GOT3 (cell line): ENCODE measurements around the gene CLK2.

Experiments used
- DNase-seq: peaks from one replicate; lab custom pipeline; 2025; ENCODE audit warnings: mixed read lengths; lab: John Stamatoyannopoulos, UW

The CLK2 gene

DNA sequence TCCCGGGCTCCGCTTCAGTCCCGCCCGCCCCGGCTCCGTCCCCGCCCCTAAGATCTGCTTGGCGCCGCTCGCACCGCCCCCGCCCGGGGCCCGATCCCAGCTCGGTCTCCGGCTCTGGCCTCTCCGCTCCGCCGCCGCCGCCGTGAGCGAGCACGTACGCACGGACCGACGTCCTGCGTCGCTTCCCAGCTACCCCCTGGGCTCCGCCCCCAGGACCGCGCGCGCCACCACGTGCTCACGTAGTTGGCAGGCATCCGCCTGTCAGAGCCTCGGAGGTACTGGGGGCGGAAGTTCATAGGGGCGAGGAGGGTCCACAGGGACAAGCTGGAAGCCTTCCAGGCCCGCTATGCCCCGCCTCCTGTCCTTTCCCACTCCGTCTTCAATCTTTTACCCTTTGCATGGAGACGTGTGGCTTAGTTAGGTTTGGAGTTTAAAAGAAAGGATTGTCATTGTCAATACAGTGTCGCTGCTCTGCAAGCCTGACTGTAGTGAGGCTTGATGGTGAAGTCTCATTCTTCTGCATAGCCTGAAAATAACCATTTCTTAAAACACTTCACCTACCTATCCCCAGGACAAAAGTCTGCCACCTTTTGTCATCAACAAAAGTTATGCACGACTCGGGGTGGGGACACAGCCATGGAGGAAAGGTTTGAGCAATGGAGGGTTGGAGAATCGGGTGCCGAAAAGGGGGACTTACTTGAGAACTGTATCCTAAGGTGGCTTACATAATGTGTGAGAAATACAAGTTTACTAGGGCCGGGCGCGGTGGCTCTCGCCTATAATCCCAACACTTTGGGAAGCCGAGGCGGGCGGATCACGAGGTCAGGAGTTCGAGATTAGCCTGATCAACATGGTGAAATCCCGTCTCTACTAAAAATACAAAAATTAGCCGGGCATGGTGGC, at the start of gene CLK2:
CLK2 (minus strand) TSS at position 162 of the 903 bp plus-strand sequence. CDS start 2,527 bp downstream, outside the sequence.
- peak; percentile 85 for DNase-seq

GRCh38 chr1:155322571-155322952, 49.3 kb upstream of the CLK2 start:
- DNase-seq, result no peak

GRCh38 chr1:155321639-155322503, 48.6 kb upstream of the CLK2 start:
- DNase-seq, result no peak

DNA sequence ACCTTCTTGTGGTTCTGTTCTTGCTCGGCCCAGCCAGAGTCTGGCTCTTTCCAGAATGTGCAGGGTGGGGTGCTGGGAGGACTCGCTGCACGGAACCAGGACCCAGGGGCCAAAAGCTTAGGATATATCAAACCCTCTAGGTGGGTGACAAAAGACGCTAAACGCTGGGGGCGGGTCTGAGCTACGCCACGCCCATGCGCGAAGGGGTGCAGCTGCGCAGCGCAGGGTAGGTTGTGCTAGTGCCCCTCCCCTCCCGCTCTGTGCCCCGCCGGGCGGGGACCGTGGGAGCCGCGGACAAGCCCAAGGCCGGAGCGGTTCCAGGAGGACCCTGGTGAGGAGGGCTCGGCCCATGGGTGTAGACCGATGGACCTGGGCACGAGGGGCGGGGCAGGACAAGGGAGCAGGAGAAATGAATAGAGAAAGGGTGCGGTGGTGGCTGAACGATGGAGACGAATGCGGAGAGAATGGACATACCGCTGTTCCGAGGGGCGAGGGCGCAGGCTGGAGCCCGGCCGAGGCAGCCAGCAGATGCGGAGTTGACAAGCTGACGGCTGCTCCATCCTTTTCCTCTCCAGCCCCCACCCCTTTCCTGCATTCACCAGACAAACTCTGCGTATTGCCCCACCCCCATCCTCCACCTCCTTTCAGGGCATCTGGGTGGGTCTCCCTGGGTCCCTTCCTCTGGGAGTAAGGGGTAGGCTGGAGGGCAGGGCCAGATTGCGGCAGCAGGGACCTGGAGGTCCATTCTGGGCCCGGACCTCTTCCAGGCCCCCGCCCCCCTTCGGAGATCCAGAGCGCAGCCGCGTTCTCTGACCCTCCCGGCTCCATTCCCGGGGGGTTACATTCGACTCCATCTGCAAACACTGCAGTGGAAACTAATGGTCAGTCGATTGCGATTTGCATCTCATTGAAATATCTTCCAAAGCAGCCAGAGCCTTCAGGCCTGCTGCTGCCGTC, 47.6 kb upstream of the CLK2 start, which contains the start of gene RUSC1:
RUSC1 (plus strand) TSS at position 234 of the 957 bp plus-strand sequence. CDS start 880 bp downstream, outside the sequence.
- DNase-seq, result peak; percentile 30

GRCh38 chr1:155320252-155320651, 46.9 kb upstream of the CLK2 start:
- DNase-seq, result no peak

GRCh38 chr1:155319536-155319935, 46.2 kb upstream of the CLK2 start:
- no peak for DNase-seq

DNA sequence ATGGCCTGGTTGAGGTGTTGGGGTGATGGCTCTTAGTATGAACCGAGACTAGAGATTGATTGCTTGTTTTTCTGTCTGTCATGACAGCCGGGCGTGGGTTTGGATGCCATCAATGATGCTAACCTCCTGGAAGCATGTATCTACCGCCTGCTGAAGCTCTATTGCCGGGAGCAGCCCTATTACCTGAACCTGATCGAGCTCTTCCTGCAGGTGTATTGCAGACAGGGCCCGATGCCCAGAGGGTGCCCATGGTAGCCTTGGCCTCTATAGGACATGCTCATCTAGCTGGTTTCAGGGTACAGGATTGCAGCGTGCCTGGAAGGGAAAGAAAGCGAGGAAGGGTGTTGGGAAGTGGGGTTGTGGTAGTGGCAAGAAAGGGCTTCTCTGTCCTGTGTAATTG, 44.8 kb upstream of the CLK2 start:
- no peak for DNase-seq

DNA sequence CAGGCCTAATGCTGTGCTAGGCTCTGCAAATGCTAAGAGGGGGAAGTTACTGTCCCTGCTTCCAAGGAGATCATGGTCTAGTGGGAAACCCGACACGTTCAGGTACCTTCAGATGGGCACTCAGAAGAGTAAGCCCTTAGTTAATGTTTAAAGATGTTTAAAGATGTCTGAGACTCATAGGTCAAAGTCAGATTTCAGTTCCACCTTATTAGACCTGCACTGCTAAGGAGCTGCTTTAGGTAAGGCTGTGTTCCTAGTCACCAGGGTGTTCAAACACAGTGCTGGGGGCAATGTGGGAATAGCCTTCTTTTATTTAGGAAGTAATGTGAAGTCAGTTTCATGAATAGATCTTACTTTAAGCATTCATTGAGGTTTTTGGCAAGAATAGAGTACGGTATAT, 43.6 kb upstream of the CLK2 start:
- no peak for DNase-seq

DNA sequence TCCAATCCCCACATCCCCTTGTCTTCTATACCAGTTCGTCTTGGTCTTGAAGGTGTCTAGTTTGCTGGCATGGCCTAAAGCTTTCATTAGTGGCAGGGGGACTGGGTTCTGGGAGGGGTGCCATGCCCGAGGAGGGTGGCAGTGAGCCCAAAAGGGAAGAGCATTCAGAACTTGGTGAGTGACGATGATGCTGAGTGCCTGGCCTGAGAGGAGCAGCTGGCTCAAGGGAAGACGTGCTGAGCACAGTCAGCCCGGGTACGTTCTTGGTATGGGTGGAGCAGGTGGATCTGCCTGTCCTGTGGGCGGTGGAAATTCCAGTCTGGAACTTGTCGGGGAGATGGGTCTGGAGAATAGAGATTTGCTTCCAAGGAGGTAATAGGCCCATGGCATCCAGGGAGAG, 40.0 kb upstream of the CLK2 start:
- DNase-seq, result no peak

GRCh38 chr1:155309423-155310021, 36.2 kb upstream of the CLK2 start:
- no peak for DNase-seq

GRCh38 chr1:155308493-155309422, 35.5 kb upstream of the CLK2 start, which contains the start of gene FDPS:
FDPS (plus strand) TSS chr1:155308866; CDS start chr1:155309790, 924 bp downstream.
- DNase-seq, result peak; percentile 85

DNA sequence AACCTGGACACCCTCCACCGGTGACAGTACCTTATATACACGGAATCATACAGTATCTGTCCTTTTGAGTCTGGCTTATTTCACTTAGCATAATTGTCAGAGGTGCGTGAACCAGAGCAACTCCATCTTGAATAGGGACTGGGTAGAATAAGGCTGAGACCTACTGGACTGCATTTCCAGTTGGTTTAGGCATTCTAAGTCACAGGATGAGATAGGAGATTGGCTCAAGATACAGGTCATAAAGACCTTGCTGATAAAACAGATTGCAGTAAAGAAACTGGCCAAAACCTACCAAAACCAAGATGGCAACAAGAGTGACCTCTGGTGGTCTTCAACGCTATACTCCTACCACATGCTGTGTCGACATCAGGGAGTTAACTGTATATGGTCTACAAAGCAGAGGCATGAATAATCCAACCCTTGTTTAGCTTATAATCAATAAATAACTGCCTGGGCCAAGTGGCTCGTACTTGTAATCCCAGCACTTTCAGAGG, 34.0 kb upstream of the CLK2 start:
- DNase-seq, result no peak

GRCh38 chr1:155305881-155306391, 32.6 kb upstream of the CLK2 start:
- DNase-seq, result no peak

DNA sequence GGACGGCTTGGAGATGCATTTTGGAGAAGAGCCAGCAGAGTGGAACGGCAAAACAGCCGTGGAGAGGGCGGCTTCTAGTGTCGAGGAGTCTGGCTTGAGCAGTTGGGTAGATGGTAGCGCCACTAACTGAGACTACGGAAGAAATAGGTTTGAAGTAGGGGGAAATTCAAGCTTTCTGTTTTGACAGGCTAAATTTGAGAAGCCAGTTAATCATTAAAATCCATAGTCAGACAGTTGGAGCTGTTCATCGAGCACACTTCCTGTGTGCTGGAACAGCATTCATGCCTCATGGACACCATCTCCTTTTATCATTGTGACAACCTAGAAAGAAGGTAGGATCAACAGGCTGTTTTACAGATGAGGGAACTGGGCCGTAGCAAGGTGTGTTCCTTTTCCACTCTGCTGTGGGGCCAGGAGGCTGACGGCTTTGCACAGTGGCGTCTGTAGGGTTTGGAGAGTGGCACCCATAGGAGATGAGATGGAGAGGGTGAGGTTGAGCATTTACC, 31.3 kb upstream of the CLK2 start:
- DNase-seq, result no peak

- DNase-seq, result no peak
Measured at GRCh38 chr1:155301342-155301841, 28.1 kb upstream of the CLK2 start, which contains the start of gene PKLR. PKLR (minus strand) TSS chr1:155301438; CDS start chr1:155301395, 43 bp downstream.

DNA sequence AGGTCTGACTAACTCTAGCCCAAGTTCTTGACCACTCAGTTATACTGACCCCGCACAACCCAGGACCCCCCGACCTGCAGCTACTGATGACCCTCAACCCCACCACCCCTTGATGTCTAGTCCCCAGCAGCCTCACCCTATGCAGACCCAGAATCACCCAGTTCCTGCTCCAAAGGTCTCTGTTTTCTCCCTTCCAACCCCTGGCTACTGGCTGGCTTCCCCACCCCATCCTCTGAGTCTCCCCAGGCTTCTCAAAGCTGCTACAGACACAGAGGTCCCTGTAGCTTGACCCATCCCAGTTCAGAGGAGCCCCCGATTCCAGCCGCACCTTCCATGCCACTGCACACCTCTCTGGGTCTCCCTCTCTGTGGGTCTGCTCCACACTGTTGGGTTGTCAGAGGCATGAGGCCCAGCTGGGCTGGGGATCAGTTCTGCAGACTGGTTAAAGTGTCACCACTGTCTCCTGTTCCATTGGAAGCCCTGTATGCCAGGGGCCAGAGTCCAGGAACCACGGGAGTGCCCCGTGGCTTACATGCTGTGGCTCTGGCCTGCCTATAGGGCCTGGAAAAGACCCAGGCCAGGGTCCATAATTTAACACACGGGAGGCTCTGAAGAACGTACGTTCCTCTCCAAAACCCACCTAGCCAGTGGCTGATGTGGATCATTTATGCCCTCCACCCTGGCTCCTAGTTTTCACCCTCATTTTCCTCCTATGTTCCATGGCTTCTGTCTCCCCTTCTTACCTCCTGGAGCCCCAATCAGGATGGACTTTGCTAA, 27.4 kb upstream of the CLK2 start:
- no peak for DNase-seq

DNA sequence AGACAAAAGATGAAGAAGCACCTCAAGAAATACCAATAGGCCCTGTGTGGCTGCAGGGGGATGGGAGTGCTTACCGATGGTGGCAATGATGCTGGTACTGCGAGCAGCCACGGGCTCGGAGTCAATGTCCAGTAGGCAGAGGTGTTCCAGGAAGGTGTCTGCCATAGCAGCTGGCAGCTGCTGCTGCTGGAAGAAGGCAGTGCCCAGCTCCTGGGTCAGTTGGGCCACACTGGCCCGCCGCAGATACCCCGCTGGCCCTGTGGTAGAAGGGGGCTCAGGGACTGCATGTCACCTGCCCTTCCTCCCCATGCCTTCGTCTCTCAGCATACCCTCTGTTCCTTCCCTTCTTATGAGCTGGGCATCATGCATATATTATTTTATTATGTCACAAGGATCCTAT, 26.7 kb upstream of the CLK2 start:
- DNase-seq, result no peak

DNA sequence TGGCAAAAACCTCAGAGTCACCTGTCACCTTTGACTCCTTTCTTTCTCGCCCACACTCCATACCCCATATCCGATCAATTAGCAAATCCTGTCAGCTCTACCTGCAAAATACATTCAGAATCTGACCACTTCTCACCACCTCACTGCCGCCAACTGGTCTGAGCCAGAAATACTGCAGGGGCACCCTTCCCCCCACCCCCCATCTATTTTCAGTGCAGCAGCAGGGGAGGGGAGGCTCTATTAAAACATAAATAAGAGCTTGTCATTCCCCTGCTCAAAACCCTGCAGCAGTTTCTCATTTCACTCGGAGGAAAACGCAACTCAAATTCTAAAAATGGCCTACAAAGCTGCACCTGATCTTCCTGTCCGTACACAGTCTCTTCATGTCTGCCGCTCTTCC, 24.1 kb upstream of the CLK2 start:
- DNase-seq, result no peak
